ENCODE results near the gene TOX2.

Gene TOX2

GRCh38 chr20:44066645-44067606 is 152.3 kb downstream of the TOX2 start:
- no peak for TF ChIP-seq CTCF (IDR thresholded peaks at IDR 0.05; ENCODE audit: unreplicated experiment in 3 of 3)
- H3K27me3 Mint-ChIP-seq (ENCODE audit: low read depth) = peaks cover 22% of the 10 kb centered on the region
- H3K36me3 Mint-ChIP-seq (ENCODE audit: low read depth) = no peaks in the 10 kb centered on the region
- H3K27ac Mint-ChIP-seq = no peak overlapping the region
- H3K4me1 Mint-ChIP-seq = no peaks in the 10 kb centered on the region
- no peaks in the 10 kb centered on the region for H3K9me3 Mint-ChIP-seq
- no peak overlapping the region for H3K4me3 Mint-ChIP-seq

- H3K27me3 Mint-ChIP-seq (ENCODE audit: low read depth) = peaks cover 26% of the 10 kb centered on the region
- no peak overlapping the region for H3K27ac Mint-ChIP-seq
- no peak for TF ChIP-seq CTCF (IDR thresholded peaks at IDR 0.05; ENCODE audit: unreplicated experiment in 3 of 3)
- H3K4me3 Mint-ChIP-seq = no peak overlapping the region
- no peaks in the 10 kb centered on the region for H3K4me1 Mint-ChIP-seq
- H3K36me3 Mint-ChIP-seq (ENCODE audit: low read depth) = no peaks in the 10 kb centered on the region
- no peaks in the 10 kb centered on the region for H3K9me3 Mint-ChIP-seq
Observed at GRCh38 chr20:44067650-44068081, 153.0 kb downstream of the TOX2 start.

GRCh38 chr20:44068316-44069201 is 153.9 kb downstream of the TOX2 start:
- no peaks in the 10 kb centered on the region for H3K9me3 Mint-ChIP-seq
- no peak overlapping the region for H3K27ac Mint-ChIP-seq
- H3K27me3 Mint-ChIP-seq (ENCODE audit: low read depth) = peaks cover 27% of the 10 kb centered on the region
- H3K36me3 Mint-ChIP-seq (ENCODE audit: low read depth) = no peaks in the 10 kb centered on the region
- TF ChIP-seq CTCF (IDR thresholded peaks at IDR 0.05; ENCODE audit: unreplicated experiment in 3 of 3) = no peak
- H3K4me3 Mint-ChIP-seq = no peak overlapping the region
- no peaks in the 10 kb centered on the region for H3K4me1 Mint-ChIP-seq

GRCh38 chr20:44069203-44070011 is 154.8 kb downstream of the TOX2 start:
- no peak for TF ChIP-seq CTCF (IDR thresholded peaks at IDR 0.05; ENCODE audit: unreplicated experiment in 3 of 3)
- no peaks in the 10 kb centered on the region for H3K36me3 Mint-ChIP-seq (ENCODE audit: low read depth)
- H3K27ac Mint-ChIP-seq = no peak overlapping the region
- H3K4me3 Mint-ChIP-seq = no peak overlapping the region
- H3K9me3 Mint-ChIP-seq = no peaks in the 10 kb centered on the region
- peaks cover 29% of the 10 kb centered on the region for H3K27me3 Mint-ChIP-seq (ENCODE audit: low read depth)
- no peaks in the 10 kb centered on the region for H3K4me1 Mint-ChIP-seq

GRCh38 chr20:44070139-44070900 is 155.7 kb downstream of the TOX2 start:
- H3K9me3 Mint-ChIP-seq = no peaks in the 10 kb centered on the region
- peaks cover 29% of the 10 kb centered on the region for H3K27me3 Mint-ChIP-seq (ENCODE audit: low read depth)
- no peak for TF ChIP-seq CTCF (IDR thresholded peaks at IDR 0.05; ENCODE audit: unreplicated experiment in 3 of 3)
- no peak overlapping the region for H3K4me3 Mint-ChIP-seq
- no peak overlapping the region for H3K27ac Mint-ChIP-seq
- H3K36me3 Mint-ChIP-seq (ENCODE audit: low read depth) = no peaks in the 10 kb centered on the region
- no peaks in the 10 kb centered on the region for H3K4me1 Mint-ChIP-seq
